Measurements from ENCODE around the gene FMNL2.
A peak's percentile ranks its signal among the peaks of the same experiment; 100 is the strongest.

FMNL2 gene

DNA sequence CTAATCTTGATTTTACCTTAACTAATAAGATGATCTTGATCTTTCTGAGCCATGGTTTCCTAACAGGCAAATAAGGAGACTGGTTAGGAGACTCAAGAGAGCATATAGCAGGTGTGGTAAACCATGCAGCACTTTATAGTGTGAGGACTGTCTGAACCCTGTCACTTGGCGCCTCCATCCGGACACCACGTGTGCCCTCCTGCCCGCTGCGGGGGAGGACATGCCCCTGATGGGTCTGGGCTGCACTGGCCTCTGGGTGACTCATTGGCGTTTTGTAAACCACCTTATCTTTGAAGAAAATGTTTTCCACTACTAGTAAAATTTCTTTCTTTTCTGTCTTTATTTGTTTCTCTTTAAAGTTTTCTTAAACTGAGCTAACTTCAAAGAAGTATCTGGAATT is 131.1 kb downstream of the FMNL2 start:
- TF ChIP-seq SNAI2 (CRISPR knock-in tag; IDR thresholded peaks at IDR 0.05) (no peak), TCF4 (CRISPR knock-in tag; IDR thresholded peaks at IDR 0.05; ENCODE audit: borderline replicate concordance) (no peak), CSRNP3 (CRISPR knock-in tag; IDR thresholded peaks at IDR 0.05) (no peak), ZFP30 (CRISPR knock-in tag; IDR thresholded peaks at IDR 0.05) (no peak), ZNF8 (CRISPR knock-in tag; IDR thresholded peaks at IDR 0.05) (no peak), ARNTL (CRISPR knock-in tag; IDR thresholded peaks at IDR 0.05; ENCODE audit: borderline replicate concordance, low read depth) (no peak), CSDC2 (CRISPR knock-in tag; IDR thresholded peaks at IDR 0.05) (no peak), CREB5 (CRISPR knock-in tag; IDR thresholded peaks at IDR 0.05; ENCODE audit: low read depth) (no peak), ZC3H10 (CRISPR knock-in tag; IDR thresholded peaks at IDR 0.05) (no peak), BACH2 (CRISPR knock-in tag; IDR thresholded peaks at IDR 0.05; ENCODE audit: borderline replicate concordance) (no peak), ESRRG (CRISPR knock-in tag; IDR thresholded peaks at IDR 0.05) (no peak), GLIS3 (CRISPR knock-in tag; IDR thresholded peaks at IDR 0.05) (no peak)
- ATAC-seq = no peak

DNA sequence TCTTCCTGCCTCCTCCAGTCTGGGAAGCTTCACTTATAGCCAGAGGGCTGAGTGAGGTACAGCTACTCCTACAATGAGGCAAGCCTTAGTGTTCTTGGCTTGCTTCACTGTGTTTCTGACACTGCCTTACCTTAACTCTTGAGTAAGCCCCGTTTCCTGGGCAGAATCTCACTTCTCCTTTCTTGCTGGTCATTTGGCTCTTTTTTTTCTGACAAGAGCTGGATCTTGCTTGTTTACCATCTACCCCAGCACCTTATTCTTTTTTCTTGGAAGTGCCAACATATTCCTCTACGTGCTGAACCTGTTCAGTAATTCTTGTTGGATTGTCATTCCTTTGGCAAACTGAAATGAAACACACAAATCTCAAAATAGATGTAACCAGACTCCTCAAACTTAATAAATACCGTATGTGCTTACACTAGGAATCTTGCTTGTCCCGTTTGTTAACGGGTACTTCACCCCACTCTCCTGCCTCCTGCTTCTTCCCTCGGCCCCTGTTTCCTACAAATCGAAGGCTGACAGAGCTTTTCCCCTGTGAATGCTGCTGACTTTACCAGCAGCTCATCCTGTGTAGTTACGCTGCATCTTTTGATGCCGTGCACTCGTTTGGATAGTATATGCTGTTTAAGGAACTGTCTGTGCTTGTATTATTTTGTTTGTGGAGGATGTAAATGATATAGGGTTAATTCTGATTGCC is 132.2 kb downstream of the FMNL2 start:
- TF ChIP-seq ISL1 (CRISPR knock-in tag; IDR thresholded peaks at IDR 0.05) = no peak
- peak; percentile 88 for ATAC-seq

GRCh38 chr2:152467677-152468410 is 132.9 kb downstream of the FMNL2 start:
- TF ChIP-seq ZFP3 (CRISPR knock-in tag; IDR thresholded peaks at IDR 0.05) (no peak), GLIS3 (CRISPR knock-in tag; IDR thresholded peaks at IDR 0.05) (no peak)
- ATAC-seq = peak; percentile 19

DNA sequence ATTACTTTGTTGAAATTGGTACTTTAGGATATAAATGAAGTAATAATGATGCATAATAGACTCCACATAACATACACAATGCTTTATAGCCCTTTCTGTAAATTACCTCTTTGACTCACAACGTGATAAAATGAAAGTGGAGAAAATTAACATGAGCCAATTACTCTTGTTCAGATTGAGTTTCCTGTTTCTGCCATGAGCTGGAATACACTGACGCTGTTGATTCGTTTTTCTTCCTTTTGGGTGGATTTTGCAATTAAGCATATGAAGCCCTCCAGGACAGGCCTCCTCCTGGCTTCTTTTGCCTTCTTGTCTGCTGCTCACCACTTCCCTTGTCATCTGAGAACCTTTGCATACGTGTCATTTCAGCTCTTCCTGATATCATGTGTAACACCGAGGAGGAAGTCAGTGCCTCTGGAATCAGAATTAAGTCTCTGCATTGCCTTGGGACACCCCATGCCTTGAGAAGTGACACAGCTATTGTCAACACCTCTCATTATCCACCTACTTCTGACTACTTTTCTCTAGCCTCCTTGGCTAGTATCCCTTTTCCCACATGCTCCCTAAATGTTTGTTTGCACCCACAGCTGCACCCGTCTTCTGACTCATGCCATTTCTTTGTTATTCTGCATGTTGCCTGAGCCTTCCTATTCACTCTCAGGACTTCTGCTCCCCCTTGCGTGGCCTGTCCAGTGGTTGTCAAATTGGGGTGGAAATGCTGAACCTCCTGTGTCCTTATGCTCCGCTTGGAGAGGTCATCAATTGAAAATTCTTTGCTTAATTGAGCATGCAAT is 134.1 kb downstream of the FMNL2 start:
- no peak for ATAC-seq
- no peak for TF ChIP-seq OSR1 (CRISPR knock-in tag; IDR thresholded peaks at IDR 0.05)
- TF ChIP-seq CREB5 (CRISPR knock-in tag; IDR thresholded peaks at IDR 0.05; ENCODE audit: low read depth) = no peak
- no peak for TF ChIP-seq ZC3H10 (CRISPR knock-in tag; IDR thresholded peaks at IDR 0.05)
- no peak for TF ChIP-seq TSHZ2 (CRISPR knock-in tag; IDR thresholded peaks at IDR 0.05)
- no peak for TF ChIP-seq ARNTL (CRISPR knock-in tag; IDR thresholded peaks at IDR 0.05; ENCODE audit: borderline replicate concordance, low read depth)
- no peak for TF ChIP-seq TOX (CRISPR knock-in tag; IDR thresholded peaks at IDR 0.05; ENCODE audit: borderline replicate concordance)
- no peak for TF ChIP-seq ZFP3 (CRISPR knock-in tag; IDR thresholded peaks at IDR 0.05)
- no peak for TF ChIP-seq CSDC2 (CRISPR knock-in tag; IDR thresholded peaks at IDR 0.05)
- TF ChIP-seq PPARA (CRISPR knock-in tag; IDR thresholded peaks at IDR 0.05; ENCODE audit: borderline replicate concordance) = no peak
